Tibial artery (tissue), 4 donors: ENCODE measurements around the gene ERAL1.
A peak's percentile ranks its signal among the peaks of the same experiment; 100 is the strongest.

Experiments
- DNase-seq, 2 donors: peaks; one replicate each; pipeline ENCODE4 v3.0.0-alpha.2; 2019
- H3K27ac ChIP-seq, 2 donors: fragments of 200-600 bp; sonication (generic) in 1 of 2; 1 replicate in 1 of 2; 2 replicates in 1 of 2; pipeline ENCODE4 v1.5.1; 2018 to 2019; ENCODE audit warnings: mild to moderate bottlenecking in 1 of 2
- H3K27me3 ChIP-seq, 2 donors: fragments of 200-600 bp; sonication (generic) in 1 of 2; one replicate each; pipeline versions ENCODE4 v1.5.1 to v1.6.0; 2016 to 2019
- H3K36me3 ChIP-seq, 3 donors: fragments of 200-600 bp; sonication (generic) in 2 of 3; one replicate each; pipeline ENCODE4 v1.5.1; 2016 to 2019; ENCODE audit warnings: mild to moderate bottlenecking in 2 of 3
- H3K4me1 ChIP-seq, 4 donors: fragments of 200-600 bp; sonication (generic) in 2 of 4; 1 replicate in 3 of 4; 2 replicates in 1 of 4; pipeline ENCODE4 v1.5.1; 2016 to 2019
- H3K4me3 ChIP-seq, 2 donors: fragments of 200-600 bp; sonication (generic) in 1 of 2; 1 replicate in 1 of 2; 2 replicates in 1 of 2; pipeline ENCODE4 v1.5.1; 2018 to 2019; ENCODE audit warnings: mild to moderate bottlenecking in 2 of 2
- H3K9me3 ChIP-seq, 3 donors: fragments of 200-600 bp; sonication (generic) in 1 of 3; one replicate each; pipeline ENCODE4 v1.5.1; 2016 to 2019
- CTCF ChIP-seq, 2 experiments: fragments of 200-600 bp in 1 of 2; fragments of 450-650 bp in 1 of 2; IDR thresholded peaks; one replicate each; pipeline ENCODE4 v1.5.1; 2017 to 2019; ENCODE audit warnings: antibody characterized with exemption in 2 of 2, mild to moderate bottlenecking in 1 of 2, moderate library complexity in 1 of 2
- intact Hi-C: fragments of 100-400 bp; cut with DNase I; formaldehyde crosslinking; loops from one replicate; pipeline ENCODE4 v1.15.0; 2023; ENCODE audit warnings: low total_unique reads

The ERAL1 gene

GRCh38 chr17:28812748-28813377 is 42.0 kb upstream of the ERAL1 start:
- intact Hi-C loops, result loop anchor here (5.0 kb wide), 1 partner anchor 84 kb away; the partner anchor contains the start of gene FLOT2
- Histone ChIP-seq H3K27ac (peak overlapping the region; percentile 82 to 88), H3K36me3 (no peaks in the 10 kb centered on the region), H3K27me3 (no peaks in the 10 kb centered on the region), H3K9me3 (no peaks in the 10 kb centered on the region), H3K4me1 (peaks cover 0 to 46% (median 26%) of the 10 kb centered on the region in 4 donors), H3K4me3 (peak overlapping the region; percentile 78 to 86)
- TF ChIP-seq CTCF (IDR thresholded peaks at IDR 0.05), result peak; percentile 4 to 33
- DNase-seq, result no peak

- TF ChIP-seq CTCF (IDR thresholded peaks at IDR 0.05), result no peak
- no peak overlapping the region for H3K4me3 ChIP-seq
- intact Hi-C loops, result loop anchor here (5.0 kb wide), 1 partner anchor 576 kb away; the partner anchor contains the start of gene TAOK1
Observed at GRCh38 chr17:28816540-28816939, 38.3 kb upstream of the ERAL1 start.

GRCh38 chr17:28818819-28819221 is 36.0 kb upstream of the ERAL1 start:
- Histone ChIP-seq H3K27me3 (no peaks in the 10 kb centered on the region), H3K4me1 (peaks cover 0 to 6% (median under 1%) of the 10 kb centered on the region in 4 donors), H3K27ac (no peak overlapping the region), H3K4me3 (no peak overlapping the region), H3K36me3 (no peaks in the 10 kb centered on the region), H3K9me3 (no peaks in the 10 kb centered on the region)
- intact Hi-C loops, result loop anchor here (5.0 kb wide), 1 partner anchor 573 kb away; the partner anchor contains the start of gene TAOK1
- TF ChIP-seq CTCF (IDR thresholded peaks at IDR 0.05), result no peak
- no peak for DNase-seq

More at GRCh38 chr17:28816540-28816939, 38.3 kb upstream of the ERAL1 start:
- peaks cover 0 to 9% (median 4%) of the 10 kb centered on the region in 4 donors for H3K4me1 ChIP-seq
- no peaks in the 10 kb centered on the region for H3K27me3 ChIP-seq
- H3K36me3 ChIP-seq, result no peaks in the 10 kb centered on the region
- no peak overlapping the region for H3K27ac ChIP-seq
- no peaks in the 10 kb centered on the region for H3K9me3 ChIP-seq
- no peak for DNase-seq

- no peak for DNase-seq
- Histone ChIP-seq H3K4me1 (peaks cover 0 to 6% (median 0%) of the 10 kb centered on the region in 4 donors), H3K36me3 (no peaks in the 10 kb centered on the region), H3K27me3 (no peaks in the 10 kb centered on the region), H3K9me3 (no peaks in the 10 kb centered on the region), H3K4me3 (no peak overlapping the region), H3K27ac (no peak overlapping the region)
- intact Hi-C loops, result loop anchor here (5.0 kb wide), 1 partner anchor 573 kb away; the partner anchor contains the start of gene TAOK1
- no peak for TF ChIP-seq CTCF (IDR thresholded peaks at IDR 0.05)
Observed at GRCh38 chr17:28819582-28819981, 35.2 kb upstream of the ERAL1 start.

GRCh38 chr17:28827672-28828071 is 27.1 kb upstream of the ERAL1 start:
- Histone ChIP-seq H3K36me3 (peaks cover 0 to 4% (median 0%) of the 10 kb centered on the region in 3 donors), H3K27me3 (no peaks in the 10 kb centered on the region), H3K4me3 (no peak overlapping the region), H3K27ac (no peak overlapping the region), H3K4me1 (no peaks in the 10 kb centered on the region), H3K9me3 (no peaks in the 10 kb centered on the region)
- TF ChIP-seq CTCF (IDR thresholded peaks at IDR 0.05), result no peak
- intact Hi-C loops, result loop anchor here (10.0 kb wide), 1 partner anchor 767 kb away; the partner anchor contains the start of gene ANKRD13B
- no peak for DNase-seq
